Measurements from ENCODE around the gene PRKCE. TPM values are rescaled to one million over a fixed set of nuclear protein-coding genes. Genes with fewer than 3 reads are reported as not detected.

PRKCE gene
- 21.0 and 28.5 TPM in 2 replicates for total RNA-seq

DNA sequence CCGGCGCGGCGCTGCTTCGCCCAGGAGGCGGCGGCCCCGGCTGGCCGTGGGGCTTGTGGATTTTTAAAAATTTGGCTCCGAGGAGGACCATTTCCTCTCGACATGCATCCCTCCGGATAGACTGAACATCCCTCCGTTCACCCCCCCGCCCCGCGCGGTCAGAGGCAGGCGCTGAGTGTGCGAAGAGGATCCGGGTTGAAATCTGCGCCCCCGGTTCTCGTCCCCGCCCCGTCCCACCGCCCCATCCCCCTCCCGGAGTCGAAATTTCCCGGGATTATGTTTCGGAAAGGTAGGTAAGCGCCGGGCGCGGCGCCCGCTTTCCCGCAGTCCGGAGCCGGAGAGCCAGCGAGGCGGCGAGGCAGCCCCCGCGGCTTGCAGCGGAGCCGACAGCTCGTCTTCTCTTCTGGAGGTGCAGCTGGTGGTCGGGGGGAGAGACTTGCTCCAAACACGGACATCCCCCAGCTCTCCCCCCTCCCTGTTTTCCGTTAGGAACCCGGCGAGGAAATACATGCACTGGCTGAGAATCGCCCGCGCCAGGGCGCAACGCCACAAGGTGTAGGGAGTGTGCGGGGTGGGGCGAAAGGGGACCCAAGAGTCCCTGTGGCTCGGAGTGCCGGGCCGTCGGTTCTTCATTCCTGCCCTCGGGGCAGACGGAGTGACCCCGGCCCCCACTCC, at the start of gene PRKCE:
TSS of gene PRKCE (plus strand) at position 261 of the 675 bp plus-strand sequence.
- peak within 1 kb of the TSS; percentile 68 for H3K4me3 ChIP-seq (ENCODE audit: low read depth, low read length)
- H3K27me3 ChIP-seq (ENCODE audit: control insufficient read depth, insufficient read depth, low read length): no peaks in the 10 kb centered on the region
- DNase-seq (ENCODE audit: low read depth): no peak
- H3K36me3 ChIP-seq (ENCODE audit: control insufficient read depth, insufficient read depth, low read length): no peaks in the 10 kb centered on the region
- TF ChIP-seq, protein P1, sequence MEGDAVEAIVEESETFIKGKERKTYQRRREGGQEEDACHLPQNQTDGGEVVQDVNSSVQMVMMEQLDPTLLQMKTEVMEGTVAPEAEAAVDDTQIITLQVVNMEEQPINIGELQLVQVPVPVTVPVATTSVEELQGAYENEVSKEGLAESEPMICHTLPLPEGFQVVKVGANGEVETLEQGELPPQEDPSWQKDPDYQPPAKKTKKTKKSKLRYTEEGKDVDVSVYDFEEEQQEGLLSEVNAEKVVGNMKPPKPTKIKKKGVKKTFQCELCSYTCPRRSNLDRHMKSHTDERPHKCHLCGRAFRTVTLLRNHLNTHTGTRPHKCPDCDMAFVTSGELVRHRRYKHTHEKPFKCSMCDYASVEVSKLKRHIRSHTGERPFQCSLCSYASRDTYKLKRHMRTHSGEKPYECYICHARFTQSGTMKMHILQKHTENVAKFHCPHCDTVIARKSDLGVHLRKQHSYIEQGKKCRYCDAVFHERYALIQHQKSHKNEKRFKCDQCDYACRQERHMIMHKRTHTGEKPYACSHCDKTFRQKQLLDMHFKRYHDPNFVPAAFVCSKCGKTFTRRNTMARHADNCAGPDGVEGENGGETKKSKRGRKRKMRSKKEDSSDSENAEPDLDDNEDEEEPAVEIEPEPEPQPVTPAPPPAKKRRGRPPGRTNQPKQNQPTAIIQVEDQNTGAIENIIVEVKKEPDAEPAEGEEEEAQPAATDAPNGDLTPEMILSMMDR (IDR thresholded peaks at IDR 0.05; ENCODE audit: insufficient read depth, low read length, poor library complexity, severe bottlenecking): no peak

DNA sequence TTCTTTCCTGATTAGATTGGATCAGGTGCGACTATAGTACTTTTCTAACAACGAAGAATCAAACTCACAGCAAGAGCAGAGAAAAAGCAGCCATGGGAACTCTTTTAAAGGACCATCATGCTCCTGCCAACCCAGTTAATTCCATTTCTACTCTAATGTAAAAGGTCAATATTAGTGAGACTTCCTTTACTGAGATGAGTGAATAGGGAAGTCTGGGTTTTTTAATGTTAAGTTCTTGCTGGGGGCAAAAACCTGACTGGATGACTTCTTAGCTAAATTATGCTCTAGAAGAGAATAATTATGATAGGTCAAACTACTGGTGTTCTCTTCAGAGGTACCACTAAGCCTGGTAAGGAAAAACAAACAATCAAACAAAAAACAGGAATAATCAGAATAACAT, 48.9 kb upstream of the PRKCE start:
- no peaks in the 10 kb centered on the region for H3K27me3 ChIP-seq (ENCODE audit: control insufficient read depth, insufficient read depth, low read length)
- no peak overlapping the region for H3K4me3 ChIP-seq (ENCODE audit: low read depth, low read length)
- TF ChIP-seq, protein P1 (IDR thresholded peaks at IDR 0.05; ENCODE audit: insufficient read depth, low read length, poor library complexity, severe bottlenecking): no peak
- no peak for DNase-seq (ENCODE audit: low read depth)
- H3K36me3 ChIP-seq (ENCODE audit: control insufficient read depth, insufficient read depth, low read length): no peaks in the 10 kb centered on the region

DNA sequence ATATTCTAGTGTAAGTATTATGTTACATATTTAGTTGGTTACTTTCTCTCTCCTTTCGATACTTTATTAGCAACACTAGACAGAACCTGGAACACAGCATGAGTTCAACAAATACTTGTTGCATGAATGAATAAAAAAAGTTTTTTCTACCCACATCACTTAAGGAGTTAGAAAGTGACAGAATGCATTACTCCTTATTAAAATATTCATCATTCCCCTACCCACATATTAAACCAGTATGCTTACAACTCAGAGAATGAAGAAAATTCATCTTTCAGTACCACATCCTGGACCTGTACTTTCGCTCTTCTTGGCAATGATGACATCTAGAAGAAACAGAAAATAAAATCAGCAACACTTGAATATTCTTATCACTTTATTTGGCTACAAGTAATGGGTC, 46.4 kb upstream of the PRKCE start:
- Histone ChIP-seq H3K36me3 (ENCODE audit: control insufficient read depth, insufficient read depth, low read length) (no peaks in the 10 kb centered on the region), H3K27me3 (ENCODE audit: control insufficient read depth, insufficient read depth, low read length) (no peaks in the 10 kb centered on the region), H3K4me3 (ENCODE audit: low read depth, low read length) (no peak overlapping the region)
- DNase-seq (ENCODE audit: low read depth): no peak
- TF ChIP-seq, protein P1 (IDR thresholded peaks at IDR 0.05; ENCODE audit: insufficient read depth, low read length, poor library complexity, severe bottlenecking): no peak

DNA sequence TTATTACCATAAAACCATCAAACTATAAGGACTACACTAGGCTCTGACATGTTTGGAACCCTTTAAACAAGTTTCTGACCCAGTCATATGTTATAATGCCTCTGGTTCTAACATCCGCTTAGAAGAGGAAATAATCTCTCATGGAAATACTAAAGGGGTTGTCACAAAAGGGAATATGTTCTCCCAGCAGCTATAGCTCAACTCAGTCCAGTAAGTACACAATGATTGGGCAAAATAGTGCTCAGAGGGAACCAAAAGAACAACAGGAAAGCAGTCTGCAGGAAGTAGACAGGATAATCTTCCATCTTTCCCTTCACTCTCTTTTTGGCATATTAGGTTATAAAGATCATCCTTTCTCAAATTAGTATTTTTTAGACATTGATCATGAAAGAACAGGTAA, 44.7 kb upstream of the PRKCE start:
- no peak for DNase-seq (ENCODE audit: low read depth)
- Histone ChIP-seq H3K4me3 (ENCODE audit: low read depth, low read length) (no peak overlapping the region), H3K36me3 (ENCODE audit: control insufficient read depth, insufficient read depth, low read length) (no peaks in the 10 kb centered on the region), H3K27me3 (ENCODE audit: control insufficient read depth, insufficient read depth, low read length) (no peaks in the 10 kb centered on the region)
- TF ChIP-seq, protein P1 (IDR thresholded peaks at IDR 0.05; ENCODE audit: insufficient read depth, low read length, poor library complexity, severe bottlenecking): no peak

DNA sequence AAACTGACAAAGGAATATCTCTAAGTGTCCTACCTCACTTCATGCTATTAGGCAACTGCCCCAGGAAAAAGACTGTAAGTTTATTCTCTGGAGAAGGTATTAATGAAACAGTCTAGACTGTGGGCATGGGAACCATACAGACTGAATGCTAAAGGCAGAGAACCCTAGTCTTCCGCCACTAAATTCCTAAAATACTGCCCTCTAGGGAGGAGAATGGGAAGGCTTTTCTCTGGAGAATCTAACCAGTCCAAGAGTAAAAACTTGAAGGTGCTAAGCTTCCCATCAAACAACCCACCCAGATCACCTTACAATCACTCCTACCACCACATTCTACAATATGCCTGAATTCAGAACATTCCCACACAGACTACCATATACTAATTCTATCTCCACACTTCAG, 43.8 kb upstream of the PRKCE start:
- TF ChIP-seq, protein P1 (IDR thresholded peaks at IDR 0.05; ENCODE audit: insufficient read depth, low read length, poor library complexity, severe bottlenecking): peak; percentile 46
- Histone ChIP-seq H3K4me3 (ENCODE audit: low read depth, low read length) (no peak overlapping the region), H3K27me3 (ENCODE audit: control insufficient read depth, insufficient read depth, low read length) (no peaks in the 10 kb centered on the region), H3K36me3 (ENCODE audit: control insufficient read depth, insufficient read depth, low read length) (no peaks in the 10 kb centered on the region)
- no peak for DNase-seq (ENCODE audit: low read depth)
